H54 (cell line): ENCODE measurements around the gene SMPD3.
A peak's percentile ranks its signal among the peaks of the same experiment; 100 is the strongest.

Experiments
- DNase-seq: peaks from one replicate; pipeline ENCODE4 v3.0.0; 2011; ENCODE audit warnings: low spot score, mixed read lengths; ENCODE audit not compliant: insufficient read length
- FAIRE-seq: peaks from 3 replicates; lab custom pipeline; 2011; peaks lifted over from hg19 to GRCh38; lab: Jason Lieb, UNC
- POLR2A ChIP-seq: IDR thresholded peaks from 2 replicates; pipeline ENCODE4 v1.6.1; 2011; ENCODE audit warnings: low read depth, mild to moderate bottlenecking, low read length

The SMPD3 gene

GRCh38 chr16:68416057-68417046 is 32.0 kb downstream of the SMPD3 start:
- TF ChIP-seq POLR2A: no peak
- DNase-seq (no peak), FAIRE-seq (no peak)

- no peak for TF ChIP-seq POLR2A
- no peak for FAIRE-seq
Observed at GRCh38 chr16:68414581-68414980, 33.7 kb downstream of the SMPD3 start.

GRCh38 chr16:68412061-68412460 is 36.2 kb downstream of the SMPD3 start:
- FAIRE-seq (no peak), DNase-seq (no peak)
- no peak for TF ChIP-seq POLR2A

More at GRCh38 chr16:68414581-68414980, 33.7 kb downstream of the SMPD3 start:
- no peak for DNase-seq

- no peak for FAIRE-seq
- no peak for TF ChIP-seq POLR2A
- DNase-seq: no peak
Observed at GRCh38 chr16:68411086-68411485, 37.2 kb downstream of the SMPD3 start.

- no peak for TF ChIP-seq POLR2A
- FAIRE-seq (no peak), DNase-seq (no peak)
Observed at GRCh38 chr16:68408967-68409366, 39.3 kb downstream of the SMPD3 start.

- TF ChIP-seq POLR2A: no peak
- FAIRE-seq (no peak), DNase-seq (no peak)
Observed at GRCh38 chr16:68408428-68408827, 39.9 kb downstream of the SMPD3 start.

GRCh38 chr16:68406458-68407152 is 41.7 kb downstream of the SMPD3 start:
- FAIRE-seq (no peak), DNase-seq (no peak)
- no peak for TF ChIP-seq POLR2A

- FAIRE-seq (no peak), DNase-seq (no peak)
- no peak for TF ChIP-seq POLR2A
Observed at GRCh38 chr16:68404736-68405345, 43.5 kb downstream of the SMPD3 start.

- no peak for TF ChIP-seq POLR2A
- FAIRE-seq (no peak), DNase-seq (no peak)
Observed at GRCh38 chr16:68403704-68404103, 44.6 kb downstream of the SMPD3 start.

GRCh38 chr16:68403177-68403576 is 45.1 kb downstream of the SMPD3 start:
- no peak for FAIRE-seq

GRCh38 chr16:68402748-68403040 is 45.6 kb downstream of the SMPD3 start:
- FAIRE-seq (no peak), DNase-seq (no peak)
- TF ChIP-seq POLR2A: no peak

More at GRCh38 chr16:68403177-68403576, 45.1 kb downstream of the SMPD3 start:
- no peak for DNase-seq
- TF ChIP-seq POLR2A: no peak

GRCh38 chr16:68401871-68402747 is 46.2 kb downstream of the SMPD3 start:
- DNase-seq (peak; percentile 83), FAIRE-seq (peak; percentile 80)
- TF ChIP-seq POLR2A: no peak

- no peak for FAIRE-seq
- TF ChIP-seq POLR2A: no peak
- no peak for DNase-seq
Observed at GRCh38 chr16:68400924-68401460, 47.3 kb downstream of the SMPD3 start.
